Small intestine (tissue), 7 donors: ENCODE results near the gene TNRC6A. TPM values are rescaled to one million over a fixed set of nuclear protein-coding genes. Genes with fewer than 3 reads are reported as not detected.

Experiments used
- DNase-seq, 2 donors: peaks; one replicate each; pipeline versions ENCODE4 v3.0.0 to v3.0.0-alpha.2; 2013
- FAIRE-seq: peaks from 2 replicates; lab custom pipeline; 2012; peaks lifted over from hg19 to GRCh38; lab: Jason Lieb, UNC
- H3K27ac ChIP-seq, 3 donors: one replicate each; pipeline ENCODE4 v1.5.1; 2013; ENCODE audit warnings: low read length in 2 of 3, mild to moderate bottlenecking in 2 of 3, control low read depth in 1 of 3, inconsistent platforms in 1 of 3, low read depth in 1 of 3, moderate library complexity in 1 of 3
- H3K27me3 ChIP-seq, 3 donors: one replicate each; pipeline ENCODE4 v1.6.1; 2013; ENCODE audit warnings: low read length in 3 of 3, inconsistent platforms in 1 of 3; ENCODE audit not compliant: control insufficient read depth in 3 of 3, insufficient read depth in 3 of 3
- H3K36me3 ChIP-seq, 3 donors: one replicate each; pipeline ENCODE4 v1.6.1; 2013; ENCODE audit warnings: low read length in 3 of 3, inconsistent platforms in 1 of 3, low read depth in 1 of 3, mild to moderate bottlenecking in 1 of 3, moderate library complexity in 1 of 3; ENCODE audit not compliant: control insufficient read depth in 3 of 3, insufficient read depth in 2 of 3
- H3K4me1 ChIP-seq, 3 donors: one replicate each; pipeline ENCODE4 v1.6.1; 2013; ENCODE audit warnings: low read length in 2 of 3, inconsistent platforms in 1 of 3, low read depth in 1 of 3, mild to moderate bottlenecking in 1 of 3, moderate library complexity in 1 of 3; ENCODE audit not compliant: control insufficient read depth in 3 of 3, insufficient read depth in 2 of 3
- H3K4me3 ChIP-seq, 3 donors: one replicate each; pipeline ENCODE4 v1.5.1; 2013; ENCODE audit warnings: low read length in 3 of 3, control low read depth in 1 of 3, inconsistent platforms in 1 of 3, low read depth in 1 of 3, mild to moderate bottlenecking in 1 of 3, moderate library complexity in 1 of 3
- H3K9me3 ChIP-seq, 2 donors: one replicate each; pipeline ENCODE4 v1.6.1; 2013; ENCODE audit warnings: low read depth in 1 of 2, low read length in 1 of 2; ENCODE audit not compliant: control insufficient read depth in 2 of 2, insufficient read depth in 1 of 2
- WGBS, 3 donors: extraction: QIAGEN DNeasy Blood & Tissue Kit; methylation state at CpG; one replicate each; pipeline ENCODE4 v1.1.7; 2013; 5-methylcytosine and 5-hydroxymethylcytosine counted together
- polyA plus RNA-seq, 4 donors: library from polyadenylated mRNA; stranded (reverse) in 3 of 4; unstranded in 1 of 4; fragments of 200-250 nt in 3 of 4; fragments of 120-200 nt in 1 of 4; gene quantifications; one replicate each; pipeline versions ENCODE4 v1.2.1 to v1.2.3, GENCODE V29; 2013
- donor health status: healthy with polysubstance abuse.
- donor health status: control.
- donor health status: control.
- donor health status: Bipolar disorder and iron deficiency.
- donor health status: healthy.

TNRC6A gene
- polyA plus RNA-seq, 4 donors: 8.1 to 39.8 (median 14.1) TPM

- H3K4me1 ChIP-seq: peaks cover 0 to 9% (median 0%) of the 10 kb centered on the region in 3 donors
- no peaks in the 10 kb centered on the region for H3K27me3 ChIP-seq
- peak overlapping the region; percentile 70 to 98 (median 97) for H3K27ac ChIP-seq
- peak in 1 of 2 donors; percentile 25 for DNase-seq
- H3K9me3 ChIP-seq: no peaks in the 10 kb centered on the region
- peak overlapping the region; percentile 64 to 100 (median 99) for H3K4me3 ChIP-seq
- no peak for FAIRE-seq
- WGBS, 3 donors: 0 to 1% (median 0%) methylated on average over 34 to 61 of the region's 61 CpGs
- peaks cover 0 to 14% (median 0%) of the 10 kb centered on the region in 3 donors for H3K36me3 ChIP-seq
Observed at GRCh38 chr16:24729951-24730815, 732 bp downstream of the TNRC6A start.

- Histone ChIP-seq H3K27ac (no peak overlapping the region), H3K9me3 (no peaks in the 10 kb centered on the region), H3K4me1 (peaks cover 0 to 9% (median 0%) of the 10 kb centered on the region in 3 donors), H3K36me3 (peaks cover 0 to 15% (median 0%) of the 10 kb centered on the region in 3 donors), H3K4me3 (peak overlapping the region in 2 of 3 donors; percentile 64 to 100), H3K27me3 (no peaks in the 10 kb centered on the region)
- WGBS, 3 donors: 18 to 31% (median 22%) methylated on average over 6 of the region's 6 CpGs
- DNase-seq (no peak), FAIRE-seq (no peak)
Observed at GRCh38 chr16:24730914-24731313, 1.5 kb downstream of the TNRC6A start.

GRCh38 chr16:24731722-24732419, 2.4 kb downstream of the TNRC6A start:
- DNase-seq (peak; percentile 18 to 20), FAIRE-seq (no peak)
- H3K36me3 ChIP-seq: peaks cover 0 to 16% (median 0%) of the 10 kb centered on the region in 3 donors
- no peaks in the 10 kb centered on the region for H3K27me3 ChIP-seq
- H3K27ac ChIP-seq: peak overlapping the region in 1 of 3 donors; percentile 10
- peaks cover 0 to 16% (median 0%) of the 10 kb centered on the region in 3 donors for H3K4me1 ChIP-seq
- H3K9me3 ChIP-seq: no peaks in the 10 kb centered on the region
- WGBS, 3 donors: 31 to 47% (median 45%) methylated on average over 8 of the region's 8 CpGs
- no peak overlapping the region for H3K4me3 ChIP-seq

GRCh38 chr16:24734382-24734781, 4.9 kb downstream of the TNRC6A start:
- Histone ChIP-seq H3K4me3 (no peak overlapping the region), H3K36me3 (peaks cover 0 to 19% (median 3%) of the 10 kb centered on the region in 3 donors), H3K4me1 (peaks cover 0 to 25% (median 0%) of the 10 kb centered on the region in 3 donors), H3K27ac (no peak overlapping the region), H3K27me3 (no peaks in the 10 kb centered on the region), H3K9me3 (no peaks in the 10 kb centered on the region)
- WGBS, 3 donors: 65 to 97% (median 87%) methylated on average over 1 of the region's 1 CpG
- DNase-seq (no peak), FAIRE-seq (no peak)

- WGBS, 3 donors: 15 to 46% (median 35%) methylated on average over 5 of the region's 5 CpGs
- DNase-seq (no peak), FAIRE-seq (no peak)
- Histone ChIP-seq H3K36me3 (peaks cover 0 to 23% (median 3%) of the 10 kb centered on the region in 3 donors), H3K27ac (peak overlapping the region in 1 of 3 donors; percentile 17), H3K9me3 (no peaks in the 10 kb centered on the region), H3K4me1 (peaks cover 0 to 23% (median 0%) of the 10 kb centered on the region in 3 donors), H3K4me3 (no peak overlapping the region), H3K27me3 (no peaks in the 10 kb centered on the region)
Observed at GRCh38 chr16:24736758-24737157, 7.3 kb downstream of the TNRC6A start.

- no peak overlapping the region for H3K4me3 ChIP-seq
- H3K27ac ChIP-seq: no peak overlapping the region
- no peak for FAIRE-seq
Observed at GRCh38 chr16:24737391-24737871, 8.0 kb downstream of the TNRC6A start.

GRCh38 chr16:24737916-24738594, 8.6 kb downstream of the TNRC6A start:
- Histone ChIP-seq H3K4me3 (no peak overlapping the region), H3K4me1 (peaks cover 0 to 19% (median 0%) of the 10 kb centered on the region in 3 donors), H3K9me3 (no peaks in the 10 kb centered on the region), H3K36me3 (peaks cover 0 to 23% (median 3%) of the 10 kb centered on the region in 3 donors), H3K27me3 (no peaks in the 10 kb centered on the region), H3K27ac (no peak overlapping the region)
- WGBS, 3 donors: 47 to 68% (median 55%) methylated on average over 5 of the region's 5 CpGs
- DNase-seq (no peak), FAIRE-seq (no peak)

More at GRCh38 chr16:24737391-24737871, 8.0 kb downstream of the TNRC6A start:
- H3K9me3 ChIP-seq: no peaks in the 10 kb centered on the region
- DNase-seq: peak in 1 of 2 donors; percentile 8
- H3K36me3 ChIP-seq: peaks cover 0 to 25% (median 3%) of the 10 kb centered on the region in 3 donors
- no peaks in the 10 kb centered on the region for H3K27me3 ChIP-seq
- 18 to 21% (median 20%) methylated on average over 3 of the region's 3 CpGs for WGBS, 3 donors
- H3K4me1 ChIP-seq: peaks cover 0 to 19% (median 0%) of the 10 kb centered on the region in 3 donors
